GDM1 (cell line): ENCODE measurements around the gene AADACL3.
"Not testable (repeated sequence)": the region's sequence is repeated elsewhere in the genome, so short reads cannot be mapped to it uniquely, and the experiment has no call there.

ENCODE experiments used
- DNase-seq: peaks from one replicate; lab custom pipeline; 2025; lab: John Stamatoyannopoulos, UW

AADACL3 gene

DNA sequence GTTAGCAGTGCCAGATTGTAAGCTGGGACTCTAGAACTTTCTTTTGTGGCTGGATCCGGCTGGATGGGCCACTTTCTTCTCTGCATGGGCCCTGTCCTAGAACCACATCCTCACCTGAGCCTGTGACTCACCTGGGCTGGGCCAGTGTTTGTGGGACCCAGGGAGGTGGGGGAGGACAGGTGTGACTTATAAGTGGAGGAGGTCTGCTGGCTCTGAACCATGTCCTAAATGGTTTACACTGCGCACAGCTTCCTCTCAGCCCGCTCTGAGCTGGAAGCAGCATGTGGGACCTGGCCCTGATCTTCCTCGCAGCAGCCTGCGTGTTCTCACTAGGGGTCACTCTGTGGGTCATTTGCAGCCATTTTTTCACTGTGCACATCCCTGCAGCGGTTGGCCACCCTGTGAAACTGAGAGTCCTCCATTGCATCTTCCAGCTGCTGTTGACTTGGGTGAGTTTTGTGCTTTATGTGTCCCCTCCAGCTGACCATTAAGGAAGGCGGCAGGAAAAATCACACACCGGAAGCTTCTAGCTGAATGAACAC is at the start of gene AADACL3:
Gene AADACL3 (plus strand): TSS at position 215 of the 542 bp plus-strand sequence. CDS start 67 bp downstream, at position 282.
- DNase-seq: no peak

GRCh38 chr1:12666141-12666735 is 49.7 kb upstream of the AADACL3 start:
- DNase-seq: no peak

DNA sequence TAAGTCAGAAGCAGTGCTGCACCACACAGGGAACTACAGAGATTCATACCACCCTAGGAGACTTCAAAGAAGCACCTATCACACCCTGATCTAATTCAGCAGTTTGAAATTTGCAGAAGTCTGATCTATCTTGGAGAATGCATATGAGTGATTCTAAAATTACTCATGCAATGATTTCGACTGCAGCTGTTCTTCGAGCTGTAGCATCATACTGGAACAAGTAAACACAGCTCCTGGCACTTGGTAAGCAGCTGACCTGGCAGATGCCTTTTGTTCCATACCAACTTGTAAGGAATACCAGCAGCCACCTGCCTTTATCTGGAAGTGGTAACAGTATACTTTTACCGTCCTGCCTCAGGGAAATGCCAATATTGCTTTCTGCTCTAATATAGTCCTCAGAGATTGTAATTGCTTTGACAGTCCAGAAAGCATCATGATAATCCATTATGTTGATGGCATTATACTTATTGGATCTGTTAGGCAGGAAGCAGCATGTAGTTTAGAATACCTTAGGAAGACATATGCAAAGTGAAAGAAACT is 46.3 kb upstream of the AADACL3 start:
- DNase-seq: no peak

DNA sequence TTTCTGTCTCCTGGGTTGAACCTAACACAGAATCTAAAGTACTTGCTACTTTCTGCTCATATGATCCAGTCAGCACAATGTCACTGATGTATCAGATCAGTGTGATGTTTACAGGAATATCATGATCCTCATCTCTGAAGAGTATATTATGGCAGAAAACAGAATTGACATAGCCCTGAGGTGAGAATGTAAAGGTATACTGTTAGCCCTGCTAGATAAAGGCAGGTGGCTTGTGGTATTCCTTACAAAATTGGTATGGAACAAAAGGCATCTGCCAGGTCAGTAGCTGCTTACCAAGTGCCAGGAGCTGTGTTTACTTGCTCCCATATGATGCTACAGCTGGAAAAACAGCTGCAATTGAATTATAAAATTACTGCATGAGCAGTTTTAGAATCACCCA is 41.6 kb upstream of the AADACL3 start:
- DNase-seq: no peak

DNA sequence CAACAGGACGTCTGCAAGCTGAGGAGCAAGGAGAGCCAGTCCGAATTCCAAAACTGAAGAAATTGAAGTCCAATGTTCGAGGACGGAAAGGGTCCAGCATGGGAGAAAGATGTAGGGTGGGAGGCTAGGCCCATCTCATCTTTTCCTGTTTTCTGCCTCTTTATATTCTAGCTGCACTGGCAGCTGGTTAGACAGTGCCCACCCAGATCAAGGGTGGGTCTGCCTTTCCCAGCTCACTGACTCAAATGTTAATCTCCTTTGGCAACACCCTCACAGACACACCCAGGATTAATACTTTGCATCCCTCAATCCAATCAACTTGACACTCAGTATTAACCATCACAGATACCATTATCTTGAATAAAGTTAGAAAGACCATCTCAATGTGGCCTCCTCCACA is 39.8 kb upstream of the AADACL3 start:
- not testable (repeated sequence) for DNase-seq

DNA sequence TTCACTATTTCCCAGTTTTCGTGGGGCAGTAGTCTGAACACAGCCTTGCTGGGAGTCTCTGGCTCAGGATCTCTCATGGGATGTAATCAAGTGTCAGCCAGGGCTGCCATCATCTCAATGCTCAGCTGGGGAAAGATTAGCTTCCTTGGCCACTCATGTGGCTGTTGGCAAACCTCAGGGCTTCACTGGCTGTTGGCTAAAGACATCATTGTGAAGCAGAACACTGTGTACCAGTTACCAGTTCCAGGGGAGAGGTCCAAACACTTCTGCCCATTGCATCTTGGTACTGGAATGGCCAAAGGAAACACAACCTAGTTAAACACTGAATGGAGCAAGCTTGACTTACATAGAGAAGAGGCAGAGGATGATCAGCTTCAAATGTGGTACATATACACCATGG is 38.3 kb upstream of the AADACL3 start:
- DNase-seq: no peak

GRCh38 chr1:12678350-12678749 is 37.6 kb upstream of the AADACL3 start:
- DNase-seq: no peak

- DNase-seq: no peak
Measured at GRCh38 chr1:12678820-12679219, 37.1 kb upstream of the AADACL3 start.

- no peak for DNase-seq
Measured at GRCh38 chr1:12690156-12690555, 25.8 kb upstream of the AADACL3 start.

DNA sequence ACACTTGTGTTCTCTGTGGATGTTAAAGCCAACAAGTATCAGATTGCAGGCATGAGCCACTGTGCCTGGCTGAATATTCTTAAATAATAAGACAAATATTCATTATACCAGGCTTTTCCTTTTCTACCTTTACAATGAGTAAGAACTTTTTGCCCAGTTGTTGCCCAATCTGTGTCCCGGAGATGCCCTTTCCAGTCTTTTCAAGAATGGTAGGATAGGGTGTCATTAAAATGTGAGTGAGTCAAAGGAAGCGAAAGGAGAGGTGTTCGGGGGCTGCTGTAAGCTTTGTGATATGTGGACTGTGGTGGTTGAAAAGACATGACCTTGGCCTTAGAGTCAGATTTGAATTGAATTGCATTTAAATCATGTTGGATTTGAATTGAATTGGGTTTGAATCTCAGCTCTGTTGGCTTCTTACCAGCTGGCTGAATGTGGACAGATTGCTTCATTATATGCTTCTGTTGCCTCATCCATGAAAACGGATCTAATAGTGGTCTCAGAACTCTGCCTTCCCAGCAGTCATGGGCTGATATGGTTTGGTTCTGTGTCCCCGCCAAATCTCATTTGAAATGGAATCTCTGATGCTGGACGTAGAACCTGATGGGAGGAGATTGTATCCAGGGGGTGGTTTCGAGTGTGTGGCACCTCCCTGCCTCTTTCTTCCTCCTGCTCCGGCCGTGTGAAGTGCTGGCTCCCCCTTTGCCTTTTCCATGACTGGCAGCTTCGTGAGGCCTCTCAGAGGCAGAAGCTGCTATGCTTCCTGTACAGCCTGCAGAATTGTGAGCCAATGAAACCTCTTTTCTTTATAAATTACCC is 22.7 kb upstream of the AADACL3 start:
- no peak for DNase-seq

- DNase-seq: no peak
Measured at GRCh38 chr1:12696658-12697057, 19.3 kb upstream of the AADACL3 start.

DNA sequence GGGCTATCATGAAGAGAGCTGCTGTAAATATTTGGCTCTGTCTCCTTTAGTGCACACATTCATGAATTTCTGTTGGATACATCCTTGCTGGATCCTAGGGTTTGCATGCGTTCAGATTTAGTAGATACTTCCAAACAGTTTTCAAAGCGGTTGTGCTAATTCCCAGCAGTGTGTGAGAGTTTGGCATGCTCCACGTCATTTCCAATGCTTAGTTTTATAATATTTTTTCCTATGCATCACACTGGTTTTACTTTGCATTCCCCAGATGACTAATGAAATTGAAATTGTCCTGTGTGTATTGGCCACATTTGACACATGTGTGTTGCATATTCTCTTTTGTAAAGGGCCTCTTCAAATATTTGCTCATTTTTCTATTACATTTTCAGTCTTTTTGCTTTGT is 18.5 kb upstream of the AADACL3 start:
- no peak for DNase-seq

DNA sequence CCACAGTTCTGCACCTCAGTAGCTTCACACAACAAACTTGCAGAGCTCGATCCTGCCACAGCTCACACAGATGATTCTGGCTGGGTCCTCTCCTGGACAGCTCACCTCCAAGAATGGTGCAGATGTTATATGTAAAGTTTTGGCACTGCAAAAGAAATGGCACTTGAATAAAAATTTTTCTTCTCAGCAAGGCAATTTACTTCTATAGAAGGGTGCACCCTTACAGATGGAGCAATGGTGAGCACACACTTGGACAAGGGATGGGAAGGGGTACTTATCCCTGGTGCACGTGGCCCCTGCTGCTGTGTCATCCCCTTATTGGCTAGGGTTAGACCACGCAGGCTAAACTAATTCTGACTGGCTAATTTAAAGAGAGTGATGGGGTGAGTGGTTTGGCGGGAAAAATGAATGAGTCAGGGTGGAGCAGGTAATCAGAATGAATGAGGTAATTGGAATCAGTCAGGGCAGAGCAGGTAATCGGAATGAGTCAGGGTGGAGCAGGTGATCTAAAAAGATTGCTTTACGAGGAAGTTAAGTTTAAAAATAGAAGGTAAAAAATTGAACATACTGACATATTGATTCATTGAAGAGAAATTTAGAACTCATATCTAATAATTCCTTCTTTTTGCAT is 12.0 kb upstream of the AADACL3 start:
- no peak for DNase-seq

GRCh38 chr1:12706061-12706460 is 9.8 kb upstream of the AADACL3 start:
- DNase-seq: no peak

DNA sequence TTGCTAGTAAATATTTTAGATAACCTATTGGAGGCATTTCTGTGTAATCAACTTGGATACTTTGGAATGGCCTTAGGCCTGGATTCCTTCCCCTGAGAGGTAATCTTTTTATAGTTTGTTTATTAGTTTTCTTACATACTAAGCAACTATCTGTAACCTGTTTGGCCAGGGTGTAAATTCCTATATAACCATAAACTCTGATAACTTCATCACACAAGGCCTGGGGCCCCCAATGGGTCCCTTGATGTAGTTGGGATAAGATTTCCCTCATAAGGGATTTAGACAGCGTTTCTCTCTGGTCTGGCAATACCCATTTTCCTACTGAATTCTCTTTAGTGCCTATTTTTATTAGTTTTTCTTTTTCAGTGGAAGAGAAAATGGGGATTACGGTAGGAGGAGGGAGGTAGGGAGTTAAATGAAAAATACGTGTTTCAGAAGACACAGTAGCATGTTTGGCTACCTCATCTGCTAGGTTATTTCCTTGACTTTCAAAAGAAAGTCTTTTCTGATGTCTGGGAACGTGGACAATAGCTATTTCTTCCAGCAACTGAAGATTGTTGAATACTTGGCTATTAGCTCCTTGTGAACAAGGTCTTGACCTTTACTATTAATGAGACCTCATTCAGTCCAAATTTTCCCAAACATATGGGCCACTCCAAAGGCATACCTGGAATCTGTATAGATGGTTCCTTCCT is 7.4 kb upstream of the AADACL3 start:
- DNase-seq: no peak

GRCh38 chr1:12709091-12709491 is 6.8 kb upstream of the AADACL3 start:
- no peak for DNase-seq

DNA sequence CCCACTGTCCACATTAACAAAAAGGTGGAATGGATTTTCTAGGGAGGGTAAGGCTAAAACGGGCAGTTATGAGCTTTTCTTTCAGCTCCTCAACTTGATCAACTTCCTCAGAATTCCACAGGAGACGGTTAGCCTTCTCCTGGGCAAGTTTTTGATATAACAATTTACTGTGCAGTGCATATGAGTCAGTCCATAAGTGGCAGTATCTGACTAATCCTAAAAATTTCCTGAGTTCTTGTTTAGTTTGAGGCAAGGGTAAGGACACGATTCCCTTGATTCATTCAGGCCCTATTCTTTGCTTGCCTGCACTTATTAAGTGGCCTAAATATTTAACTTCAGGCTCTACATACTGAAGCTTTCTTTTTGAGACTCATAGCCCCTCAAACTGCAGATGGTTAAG is 6.2 kb upstream of the AADACL3 start:
- no peak for DNase-seq

GRCh38 chr1:12711536-12711935 is 4.4 kb upstream of the AADACL3 start:
- DNase-seq: no peak

DNA sequence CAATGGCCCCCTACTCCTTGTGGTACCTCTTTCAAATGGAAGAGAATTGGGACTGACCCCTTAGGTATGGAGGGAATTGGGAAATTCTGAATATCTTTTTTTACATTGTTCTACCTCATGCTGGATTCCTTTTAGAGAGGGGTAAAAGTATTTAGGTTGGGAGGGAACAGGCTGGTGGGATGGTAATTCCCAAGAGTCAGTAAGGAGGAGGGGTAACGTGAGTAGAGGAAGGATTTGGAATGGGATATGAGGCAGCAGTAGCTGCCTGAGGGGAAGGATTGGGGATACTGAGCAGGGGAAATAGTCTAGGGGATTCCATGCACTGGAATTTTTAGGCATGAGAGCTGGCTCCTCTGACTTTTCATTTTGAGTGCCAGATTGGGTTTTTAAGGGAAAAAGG is 3.8 kb upstream of the AADACL3 start:
- no peak for DNase-seq

DNA sequence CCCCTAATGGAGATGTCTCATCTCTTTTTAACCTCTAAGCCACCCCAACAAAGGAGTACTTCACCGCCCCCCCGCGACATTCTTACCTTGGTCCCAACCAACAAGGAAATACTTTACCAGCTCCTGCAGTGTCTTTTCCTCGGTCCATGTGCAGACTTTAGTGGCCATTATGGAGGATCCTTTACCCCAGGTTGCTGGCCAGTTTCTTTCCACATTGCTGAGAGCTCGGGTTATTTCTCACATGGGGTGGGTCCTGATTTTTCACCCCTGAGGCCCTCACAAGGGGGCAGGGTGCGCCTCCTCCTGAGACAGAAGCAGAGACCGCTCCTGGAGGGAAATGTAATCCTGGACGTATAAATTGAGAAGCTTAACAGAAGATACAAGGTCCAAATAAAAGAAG is 3.0 kb upstream of the AADACL3 start:
- DNase-seq: no peak

DNA sequence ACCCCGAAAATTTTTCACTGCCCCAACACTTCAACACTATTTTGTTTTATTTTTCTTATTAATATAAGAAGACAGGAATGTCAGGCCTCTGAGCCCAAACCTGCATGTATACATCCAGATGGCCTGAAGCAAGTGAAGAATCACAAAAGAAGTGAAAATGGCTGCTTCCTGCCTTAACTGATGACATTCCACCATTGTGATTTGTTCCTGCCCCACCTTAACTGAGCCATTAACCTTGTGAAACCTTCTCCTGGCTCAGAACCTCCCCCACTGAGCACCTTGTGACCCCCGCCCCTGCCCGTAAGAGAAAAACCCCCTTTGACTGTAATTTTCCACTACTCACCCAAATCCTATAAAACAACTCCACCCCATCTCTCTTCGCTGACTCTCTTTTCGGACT is 2.3 kb upstream of the AADACL3 start:
- DNase-seq: not testable (repeated sequence)
